Activated CD4-positive, alpha-beta T cell treated with anti-CD3 and anti-CD28 coated beads for 24 hours (primary cell): ENCODE results near the gene GOSR2.

ENCODE experiments used
- DNase-seq, 2 donors: peaks; one replicate each; pipeline ENCODE4 v3.0.0-alpha.2; 2020; ENCODE audit warnings: low read depth in 2 of 2

Gene GOSR2

DNA sequence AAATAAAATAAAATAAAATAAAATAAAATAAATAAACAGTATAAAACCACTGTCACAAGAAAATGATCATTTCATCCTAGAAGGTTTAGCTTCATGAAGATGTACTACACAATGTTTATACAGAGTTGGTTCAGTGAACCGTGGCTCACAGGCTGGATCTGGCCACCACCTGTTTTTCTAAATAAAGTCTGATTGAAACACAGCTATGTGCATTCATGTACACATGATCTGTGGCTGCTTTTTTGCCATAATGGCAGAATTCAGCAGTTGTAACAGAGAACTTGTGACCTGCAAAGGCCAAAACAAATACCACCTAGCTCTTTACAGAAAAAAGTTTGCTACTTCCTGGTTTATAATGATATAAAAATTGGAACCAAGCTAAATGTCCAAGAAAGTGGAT lies 68.7 kb downstream of the GOSR2 start:
- DNase-seq = no peak
